ENCODE measurements around the gene CLDN9. TPM values are rescaled to one million over a fixed set of nuclear protein-coding genes. Genes with fewer than 3 reads are reported as not detected.
A peak's percentile ranks its signal among the peaks of the same experiment; 100 is the strongest.

CLDN9 gene
- total RNA-seq, 1 donor from 2014 or later = 0.48 TPM

GRCh38 chr16:3026003-3026378 lies 13.3 kb downstream of the CLDN9 start:
- Histone ChIP-seq H3K9ac (ENCODE audit: low read length) (no peak overlapping the region), H4K20me1 (ENCODE audit: insufficient read depth, low read length) (peaks cover 33% of the 10 kb centered on the region), H3K9me3 (ENCODE audit: insufficient read depth, low read depth, low read length) (peaks cover 3% of the 10 kb centered on the region), H3K4me2 (ENCODE audit: low read length) (no peak overlapping the region), H3K4me1 (ENCODE audit: insufficient read depth, low read length) (peaks cover 31% of the 10 kb centered on the region), H2AFZ (ENCODE audit: low read depth, low read length) (no peak overlapping the region), H3K79me2 (ENCODE audit: insufficient read depth, low read length) (no peaks in the 10 kb centered on the region), H3K4me3 (ENCODE audit: insufficient read depth, low read depth, low read length) (no peak overlapping the region), H3K27me3 (ENCODE audit: insufficient read depth, low read length) (peaks cover 15% of the 10 kb centered on the region), H3K27ac (ENCODE audit: low read depth, low read length) (no peak overlapping the region), H3K36me3 (ENCODE audit: insufficient read depth, low read length) (no peaks in the 10 kb centered on the region)
- Mint-ChIP-seq H3K27me3 (ENCODE audit: low read depth, unreplicated experiment) (no peaks in the 10 kb centered on the region), H3K4me1 (ENCODE audit: low read depth, unreplicated experiment) (peaks cover 4% of the 10 kb centered on the region), H3K4me3 (ENCODE audit: unreplicated experiment) (peak overlapping the region; percentile 15), H3K36me3 (ENCODE audit: low read depth, unreplicated experiment) (peaks cover 8% of the 10 kb centered on the region), H3K27ac (ENCODE audit: unreplicated experiment) (no peak overlapping the region), H3K9me3 (ENCODE audit: unreplicated experiment) (no peaks in the 10 kb centered on the region)
- DNase-seq (ENCODE audit: low read depth) = no peak
- no peak for FAIRE-seq
- TF ChIP-seq EZH2 (IDR thresholded peaks at IDR 0.05; ENCODE audit: insufficient read depth, low read length) = no peak
- TF ChIP-seq, protein P1, sequence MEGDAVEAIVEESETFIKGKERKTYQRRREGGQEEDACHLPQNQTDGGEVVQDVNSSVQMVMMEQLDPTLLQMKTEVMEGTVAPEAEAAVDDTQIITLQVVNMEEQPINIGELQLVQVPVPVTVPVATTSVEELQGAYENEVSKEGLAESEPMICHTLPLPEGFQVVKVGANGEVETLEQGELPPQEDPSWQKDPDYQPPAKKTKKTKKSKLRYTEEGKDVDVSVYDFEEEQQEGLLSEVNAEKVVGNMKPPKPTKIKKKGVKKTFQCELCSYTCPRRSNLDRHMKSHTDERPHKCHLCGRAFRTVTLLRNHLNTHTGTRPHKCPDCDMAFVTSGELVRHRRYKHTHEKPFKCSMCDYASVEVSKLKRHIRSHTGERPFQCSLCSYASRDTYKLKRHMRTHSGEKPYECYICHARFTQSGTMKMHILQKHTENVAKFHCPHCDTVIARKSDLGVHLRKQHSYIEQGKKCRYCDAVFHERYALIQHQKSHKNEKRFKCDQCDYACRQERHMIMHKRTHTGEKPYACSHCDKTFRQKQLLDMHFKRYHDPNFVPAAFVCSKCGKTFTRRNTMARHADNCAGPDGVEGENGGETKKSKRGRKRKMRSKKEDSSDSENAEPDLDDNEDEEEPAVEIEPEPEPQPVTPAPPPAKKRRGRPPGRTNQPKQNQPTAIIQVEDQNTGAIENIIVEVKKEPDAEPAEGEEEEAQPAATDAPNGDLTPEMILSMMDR (IDR thresholded peaks at IDR 0.05; ENCODE audit: insufficient read depth, low read depth, low read length) = no peak

DNA sequence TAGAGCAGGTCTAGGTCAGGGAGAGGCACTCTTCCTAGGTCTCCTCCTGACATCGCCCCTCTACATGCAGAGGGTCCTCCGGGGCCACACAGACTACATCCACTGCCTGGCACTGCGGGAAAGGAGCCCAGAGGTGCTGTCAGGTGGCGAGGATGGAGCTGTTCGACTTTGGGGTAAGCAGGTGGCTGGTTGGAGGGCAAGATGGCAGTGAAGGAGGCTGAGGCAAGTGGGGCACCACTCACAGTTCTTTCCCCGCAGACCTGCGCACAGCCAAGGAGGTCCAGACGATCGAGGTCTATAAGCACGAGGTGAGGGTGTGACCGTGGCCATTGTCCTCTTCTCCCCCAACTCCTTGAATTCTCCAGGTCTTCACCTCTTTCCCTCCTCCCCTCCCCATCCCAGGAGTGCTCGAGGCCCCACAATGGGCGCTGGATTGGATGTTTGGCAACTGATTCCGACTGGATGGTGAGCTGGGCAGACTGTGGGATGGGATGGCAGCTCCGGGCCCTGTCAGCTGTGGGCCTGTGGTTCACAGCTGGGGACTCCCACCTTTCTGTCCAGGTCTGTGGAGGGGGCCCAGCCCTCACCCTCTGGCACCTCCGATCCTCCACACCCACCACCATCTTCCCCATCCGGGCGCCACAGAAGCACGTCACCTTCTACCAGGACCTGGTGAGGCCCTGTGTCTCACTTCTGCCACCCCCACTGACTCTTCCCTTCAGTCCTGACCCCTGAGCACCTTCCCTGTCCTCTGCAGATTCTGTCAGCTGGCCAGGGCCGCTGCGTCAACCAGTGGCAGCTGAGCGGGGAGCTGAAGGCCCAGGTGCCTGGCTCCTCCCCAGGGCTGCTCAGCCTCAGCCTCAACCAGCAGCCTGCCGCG lies 14.1 kb downstream of the CLDN9 start:
- peaks cover 4% of the 10 kb centered on the region for H3K4me1 Mint-ChIP-seq (ENCODE audit: low read depth, unreplicated experiment)
- Histone ChIP-seq H3K4me2 (ENCODE audit: low read length) (no peak overlapping the region), H3K27me3 (ENCODE audit: insufficient read depth, low read length) (peaks cover 19% of the 10 kb centered on the region), H2AFZ (ENCODE audit: low read depth, low read length) (no peak overlapping the region), H3K27ac (ENCODE audit: low read depth, low read length) (no peak overlapping the region), H3K4me1 (ENCODE audit: insufficient read depth, low read length) (peaks cover 31% of the 10 kb centered on the region), H3K36me3 (ENCODE audit: insufficient read depth, low read length) (no peaks in the 10 kb centered on the region), H3K4me3 (ENCODE audit: insufficient read depth, low read depth, low read length) (no peak overlapping the region), H3K9me3 (ENCODE audit: insufficient read depth, low read depth, low read length) (peaks cover 3% of the 10 kb centered on the region), H3K9ac (ENCODE audit: low read length) (no peak overlapping the region), H4K20me1 (ENCODE audit: insufficient read depth, low read length) (peaks cover 31% of the 10 kb centered on the region), H3K79me2 (ENCODE audit: insufficient read depth, low read length) (no peaks in the 10 kb centered on the region)
- no peaks in the 10 kb centered on the region for H3K9me3 Mint-ChIP-seq (ENCODE audit: unreplicated experiment)
- H3K27me3 Mint-ChIP-seq (ENCODE audit: low read depth, unreplicated experiment) = no peaks in the 10 kb centered on the region
- H3K4me3 Mint-ChIP-seq (ENCODE audit: unreplicated experiment) = no peak overlapping the region
- FAIRE-seq = no peak
- DNase-seq (ENCODE audit: low read depth) = no peak
- H3K36me3 Mint-ChIP-seq (ENCODE audit: low read depth, unreplicated experiment) = peaks cover 8% of the 10 kb centered on the region
- TF ChIP-seq EZH2 (IDR thresholded peaks at IDR 0.05; ENCODE audit: insufficient read depth, low read length) = no peak
- TF ChIP-seq, protein P1 (IDR thresholded peaks at IDR 0.05; ENCODE audit: insufficient read depth, low read depth, low read length) = no peak
- no peak overlapping the region for H3K27ac Mint-ChIP-seq (ENCODE audit: unreplicated experiment)

- no peak overlapping the region for H3K4me2 ChIP-seq (ENCODE audit: low read length)
- H3K9me3 ChIP-seq (ENCODE audit: insufficient read depth, low read depth, low read length) = peaks cover 3% of the 10 kb centered on the region
- H3K27me3 ChIP-seq (ENCODE audit: insufficient read depth, low read length) = peaks cover 25% of the 10 kb centered on the region
- H3K4me3 Mint-ChIP-seq (ENCODE audit: unreplicated experiment) = no peak overlapping the region
- H3K27me3 Mint-ChIP-seq (ENCODE audit: low read depth, unreplicated experiment) = no peaks in the 10 kb centered on the region
- H3K27ac Mint-ChIP-seq (ENCODE audit: unreplicated experiment) = no peak overlapping the region
- H3K36me3 ChIP-seq (ENCODE audit: insufficient read depth, low read length) = no peaks in the 10 kb centered on the region
- FAIRE-seq = no peak
- TF ChIP-seq, protein P1 (IDR thresholded peaks at IDR 0.05; ENCODE audit: insufficient read depth, low read depth, low read length) = no peak
- TF ChIP-seq EZH2 (IDR thresholded peaks at IDR 0.05; ENCODE audit: insufficient read depth, low read length) = no peak
- H3K4me1 ChIP-seq (ENCODE audit: insufficient read depth, low read length) = peaks cover 27% of the 10 kb centered on the region
- H3K9me3 Mint-ChIP-seq (ENCODE audit: unreplicated experiment) = no peaks in the 10 kb centered on the region
- H3K79me2 ChIP-seq (ENCODE audit: insufficient read depth, low read length) = no peaks in the 10 kb centered on the region
- no peak overlapping the region for H3K27ac ChIP-seq (ENCODE audit: low read depth, low read length)
- no peak overlapping the region for H3K9ac ChIP-seq (ENCODE audit: low read length)
- DNase-seq (ENCODE audit: low read depth) = no peak
- H2AFZ ChIP-seq (ENCODE audit: low read depth, low read length) = no peak overlapping the region
- H3K4me3 ChIP-seq (ENCODE audit: insufficient read depth, low read depth, low read length) = no peak overlapping the region
- H4K20me1 ChIP-seq (ENCODE audit: insufficient read depth, low read length) = peaks cover 31% of the 10 kb centered on the region
- peaks cover 8% of the 10 kb centered on the region for H3K36me3 Mint-ChIP-seq (ENCODE audit: low read depth, unreplicated experiment)
- H3K4me1 Mint-ChIP-seq (ENCODE audit: low read depth, unreplicated experiment) = peaks cover 4% of the 10 kb centered on the region
These were observed 14.7 kb downstream of the CLDN9 start for GRCh38 chr16:3027489-3027795.

Measured in astrocyte (in vitro differentiated cells and primary cell).